HG03354 (cell line): ENCODE data around the gene ASCC2.
A peak's percentile ranks its signal among the peaks of the same experiment; 100 is the strongest.
"Not testable (repeated sequence)": the region's sequence is repeated elsewhere in the genome, so short reads cannot be mapped to it uniquely, and the experiment has no call there.

ENCODE experiments used
- ATAC-seq: cut with Tn5 transposase; IDR thresholded peaks from one replicate; pipeline ENCODE4 v1.9.1; 2021; ENCODE audit warnings: mild to moderate bottlenecking; ENCODE audit not compliant: unreplicated experiment, poor library complexity, severe bottlenecking

The ASCC2 gene

GRCh38 chr22:29765905-29766631, 72.0 kb downstream of the ASCC2 start:
- ATAC-seq = peak; percentile 24

- ATAC-seq = no peak
Observed at GRCh38 chr22:29762263-29762662, 75.8 kb downstream of the ASCC2 start.

- ATAC-seq = no peak
Observed at GRCh38 chr22:29758959-29759358, 79.1 kb downstream of the ASCC2 start.

GRCh38 chr22:29758068-29758622, 79.9 kb downstream of the ASCC2 start:
- no peak for ATAC-seq

- no peak for ATAC-seq
Observed at GRCh38 chr22:29757096-29757495, 81.0 kb downstream of the ASCC2 start.

- ATAC-seq = no peak
Observed at GRCh38 chr22:29756341-29756740, 81.7 kb downstream of the ASCC2 start.

- ATAC-seq = no peak
Observed at GRCh38 chr22:29755889-29756288, 82.2 kb downstream of the ASCC2 start.

GRCh38 chr22:29754658-29755395, 83.2 kb downstream of the ASCC2 start:
- ATAC-seq = not testable (repeated sequence)

GRCh38 chr22:29753808-29754657, 84.0 kb downstream of the ASCC2 start:
- no peak for ATAC-seq

- no peak for ATAC-seq
Observed at GRCh38 chr22:29751669-29752068, 86.4 kb downstream of the ASCC2 start.

- no peak for ATAC-seq
Observed at GRCh38 chr22:29750559-29751538, 87.2 kb downstream of the ASCC2 start.

GRCh38 chr22:29750029-29750428, 88.0 kb downstream of the ASCC2 start:
- no peak for ATAC-seq

- ATAC-seq = no peak
Observed at GRCh38 chr22:29748248-29748893, 89.7 kb downstream of the ASCC2 start.

- no peak for ATAC-seq
Observed at GRCh38 chr22:29747832-29748231, 90.2 kb downstream of the ASCC2 start.

- no peak for ATAC-seq
Observed at GRCh38 chr22:29744902-29745301, 93.2 kb downstream of the ASCC2 start.

- ATAC-seq = no peak
Observed at GRCh38 chr22:29742326-29742725, 95.7 kb downstream of the ASCC2 start.

GRCh38 chr22:29741926-29742325, 96.1 kb downstream of the ASCC2 start:
- no peak for ATAC-seq

- ATAC-seq = no peak
Observed at GRCh38 chr22:29740216-29740615, 97.9 kb downstream of the ASCC2 start.
